Small intestine (tissue), 7 donors: Measurements from ENCODE around the gene TUBGCP2. TPM values are rescaled to one million over a fixed set of nuclear protein-coding genes. Genes with fewer than 3 reads are reported as not detected.

Experiments
- DNase-seq, 2 donors: peaks; one replicate each; pipeline versions ENCODE4 v3.0.0 to v3.0.0-alpha.2; 2013
- FAIRE-seq: peaks from 2 replicates; lab custom pipeline; 2012; peaks lifted over from hg19 to GRCh38; lab: Jason Lieb, UNC
- H3K27ac ChIP-seq, 3 donors: one replicate each; pipeline ENCODE4 v1.5.1; 2013; ENCODE audit warnings: low read length in 2 of 3, mild to moderate bottlenecking in 2 of 3, control low read depth in 1 of 3, inconsistent platforms in 1 of 3, low read depth in 1 of 3, moderate library complexity in 1 of 3
- H3K27me3 ChIP-seq, 3 donors: one replicate each; pipeline ENCODE4 v1.6.1; 2013; ENCODE audit warnings: low read length in 3 of 3, inconsistent platforms in 1 of 3; ENCODE audit not compliant: control insufficient read depth in 3 of 3, insufficient read depth in 3 of 3
- H3K36me3 ChIP-seq, 3 donors: one replicate each; pipeline ENCODE4 v1.6.1; 2013; ENCODE audit warnings: low read length in 3 of 3, inconsistent platforms in 1 of 3, low read depth in 1 of 3, mild to moderate bottlenecking in 1 of 3, moderate library complexity in 1 of 3; ENCODE audit not compliant: control insufficient read depth in 3 of 3, insufficient read depth in 2 of 3
- H3K4me1 ChIP-seq, 3 donors: one replicate each; pipeline ENCODE4 v1.6.1; 2013; ENCODE audit warnings: low read length in 2 of 3, inconsistent platforms in 1 of 3, low read depth in 1 of 3, mild to moderate bottlenecking in 1 of 3, moderate library complexity in 1 of 3; ENCODE audit not compliant: control insufficient read depth in 3 of 3, insufficient read depth in 2 of 3
- H3K4me3 ChIP-seq, 3 donors: one replicate each; pipeline ENCODE4 v1.5.1; 2013; ENCODE audit warnings: low read length in 3 of 3, control low read depth in 1 of 3, inconsistent platforms in 1 of 3, low read depth in 1 of 3, mild to moderate bottlenecking in 1 of 3, moderate library complexity in 1 of 3
- H3K9me3 ChIP-seq, 2 donors: one replicate each; pipeline ENCODE4 v1.6.1; 2013; ENCODE audit warnings: low read depth in 1 of 2, low read length in 1 of 2; ENCODE audit not compliant: control insufficient read depth in 2 of 2, insufficient read depth in 1 of 2
- WGBS, 3 donors: extraction: QIAGEN DNeasy Blood & Tissue Kit; methylation state at CpG; one replicate each; pipeline ENCODE4 v1.1.7; 2013; 5-methylcytosine and 5-hydroxymethylcytosine counted together
- polyA plus RNA-seq, 4 donors: library from polyadenylated mRNA; stranded (reverse) in 3 of 4; unstranded in 1 of 4; fragments of 200-250 nt in 3 of 4; fragments of 120-200 nt in 1 of 4; gene quantifications; one replicate each; pipeline versions ENCODE4 v1.2.1 to v1.2.3, GENCODE V29; 2013
- donor health status: healthy with polysubstance abuse.
- donor health status: control.
- donor health status: control.
- donor health status: Bipolar disorder and iron deficiency.
- donor health status: healthy.

TUBGCP2 gene
- polyA plus RNA-seq, 4 donors: 43.1 to 173 (median 88.4) TPM

GRCh38 chr10:133289761-133290160 is 18.9 kb downstream of the TUBGCP2 start:
- Histone ChIP-seq H3K4me1 (no peaks in the 10 kb centered on the region), H3K9me3 (no peaks in the 10 kb centered on the region), H3K36me3 (peaks cover 23 to 75% (median 34%) of the 10 kb centered on the region in 3 donors), H3K27me3 (no peaks in the 10 kb centered on the region), H3K4me3 (no peak overlapping the region), H3K27ac (no peak overlapping the region)
- 96 to 97% (median 96%) methylated on average over 24 of the region's 24 CpGs for WGBS, 3 donors
- DNase-seq (no peak), FAIRE-seq (no peak)

GRCh38 chr10:133287832-133288500 is 20.7 kb downstream of the TUBGCP2 start:
- no peak for DNase-seq
- H3K36me3 ChIP-seq: peaks cover 26 to 75% (median 34%) of the 10 kb centered on the region in 3 donors

GRCh38 chr10:133286366-133286765 is 22.3 kb downstream of the TUBGCP2 start:
- FAIRE-seq (no peak), DNase-seq (no peak)
- no peaks in the 10 kb centered on the region for H3K27me3 ChIP-seq
- no peak overlapping the region for H3K27ac ChIP-seq
- H3K36me3 ChIP-seq: peaks cover 37 to 83% (median 39%) of the 10 kb centered on the region in 3 donors
- no peaks in the 10 kb centered on the region for H3K9me3 ChIP-seq
- no peaks in the 10 kb centered on the region for H3K4me1 ChIP-seq
- WGBS, 3 donors: 90 to 93% (median 91%) methylated on average over 18 of the region's 18 CpGs
- H3K4me3 ChIP-seq: no peak overlapping the region

More at GRCh38 chr10:133287832-133288500, 20.7 kb downstream of the TUBGCP2 start:
- Histone ChIP-seq H3K4me1 (no peaks in the 10 kb centered on the region), H3K27me3 (no peaks in the 10 kb centered on the region), H3K9me3 (no peaks in the 10 kb centered on the region), H3K27ac (no peak overlapping the region), H3K4me3 (no peak overlapping the region)
- FAIRE-seq: no peak
- 95 to 96% (median 96%) methylated on average over 40 to 46 of the region's 46 CpGs for WGBS, 3 donors

- Histone ChIP-seq H3K27me3 (no peaks in the 10 kb centered on the region), H3K4me1 (no peaks in the 10 kb centered on the region), H3K36me3 (peaks cover 39 to 86% (median 39%) of the 10 kb centered on the region in 3 donors), H3K4me3 (no peak overlapping the region), H3K9me3 (no peaks in the 10 kb centered on the region), H3K27ac (no peak overlapping the region)
- no peak for DNase-seq
- FAIRE-seq: no peak
- WGBS, 3 donors: 95 to 97% (median 96%) methylated on average over 36 of the region's 36 CpGs
Measured at GRCh38 chr10:133285217-133285616, 23.5 kb downstream of the TUBGCP2 start.

- WGBS, 3 donors: 96 to 97% (median 97%) methylated on average over 24 of the region's 24 CpGs
- H3K9me3 ChIP-seq: no peaks in the 10 kb centered on the region
- FAIRE-seq: no peak
Measured at GRCh38 chr10:133283931-133284330, 24.7 kb downstream of the TUBGCP2 start.

GRCh38 chr10:133282846-133283390 is 25.8 kb downstream of the TUBGCP2 start:
- Histone ChIP-seq H3K36me3 (peaks cover 34 to 85% (median 41%) of the 10 kb centered on the region in 3 donors), H3K9me3 (no peaks in the 10 kb centered on the region), H3K4me3 (no peak overlapping the region), H3K27me3 (no peaks in the 10 kb centered on the region), H3K4me1 (peaks cover 0 to 9% (median 0%) of the 10 kb centered on the region in 3 donors), H3K27ac (no peak overlapping the region)
- no peak for DNase-seq
- 90 to 93% (median 93%) methylated on average over 24 of the region's 24 CpGs for WGBS, 3 donors
- no peak for FAIRE-seq

More at GRCh38 chr10:133283931-133284330, 24.7 kb downstream of the TUBGCP2 start:
- Histone ChIP-seq H3K27ac (no peak overlapping the region), H3K4me1 (no peaks in the 10 kb centered on the region), H3K4me3 (no peak overlapping the region), H3K36me3 (peaks cover 39 to 87% (median 43%) of the 10 kb centered on the region in 3 donors), H3K27me3 (no peaks in the 10 kb centered on the region)
- DNase-seq: no peak

- Histone ChIP-seq H3K4me1 (peaks cover 0 to 20% (median 2%) of the 10 kb centered on the region in 3 donors), H3K9me3 (no peaks in the 10 kb centered on the region), H3K4me3 (no peak overlapping the region), H3K27ac (no peak overlapping the region), H3K27me3 (no peaks in the 10 kb centered on the region), H3K36me3 (peaks cover 29 to 78% (median 40%) of the 10 kb centered on the region in 3 donors)
- WGBS, 3 donors: 92 to 94% (median 93%) methylated on average over 38 of the region's 38 CpGs
- DNase-seq (no peak), FAIRE-seq (no peak)
Measured at GRCh38 chr10:133281628-133282372, 26.9 kb downstream of the TUBGCP2 start.

GRCh38 chr10:133281084-133281483 is 27.6 kb downstream of the TUBGCP2 start:
- no peak overlapping the region for H3K4me3 ChIP-seq
- H3K36me3 ChIP-seq: peaks cover 26 to 74% (median 39%) of the 10 kb centered on the region in 3 donors
- no peak for DNase-seq
- no peak for FAIRE-seq
- peaks cover 0 to 3% (median 2%) of the 10 kb centered on the region in 3 donors for H3K27me3 ChIP-seq
- H3K4me1 ChIP-seq: peaks cover 0 to 21% (median 2%) of the 10 kb centered on the region in 3 donors
- WGBS, 3 donors: 94 to 99% (median 94%) methylated on average over 12 to 15 of the region's 15 CpGs
- H3K9me3 ChIP-seq: no peaks in the 10 kb centered on the region
- no peak overlapping the region for H3K27ac ChIP-seq
